HEK293 (cell line): ENCODE results near the gene SESN1.

Experiments
- CTCF ChIA-PET: fragments of 350-600 bp; formaldehyde crosslinking; extraction: SDS; loops from one replicate; lab custom pipeline; 2021; ENCODE audit warnings: antibody characterized with exemption; lab: Yijun Ruan, JAX
- POLR2A ChIA-PET: fragments of 300-600 bp; formaldehyde crosslinking; extraction: SDS; loops from one replicate; lab custom pipeline; 2020; ENCODE audit warnings: antibody characterized with exemption, inconsistent platforms; lab: Yijun Ruan, JAX
- H3K27ac ChIP-seq: fragments of 200-500 bp; sonication (Bioruptor generic); 2 replicates; pipeline ENCODE4 v1.5.1; 2014; ENCODE audit warnings: low read depth, low read length, control low read depth, inconsistent platforms; ENCODE audit errors: extremely low read depth
- H3K36me3 ChIP-seq, 2 experiments: fragments of 200-500 bp in 1 of 2; sonication (Bioruptor generic) in 1 of 2; 1 replicate in 1 of 2; 2 replicates in 1 of 2; pipeline ENCODE4 v1.5.1; 2014 to 2017; ENCODE audit warnings: inconsistent platforms in 2 of 2, low read length in 2 of 2; ENCODE audit not compliant: control insufficient read depth in 2 of 2, insufficient read depth in 1 of 2
- H3K4me1 ChIP-seq: fragments of 200-500 bp; sonication (Bioruptor generic); 2 replicates; pipeline ENCODE4 v1.5.1; 2014; ENCODE audit warnings: mild to moderate bottlenecking, low read length, inconsistent platforms; ENCODE audit not compliant: control insufficient read depth, insufficient read depth
- H3K4me3 ChIP-seq: 2 replicates; pipeline ENCODE4 v1.5.1; 2011; ENCODE audit warnings: low read depth, mild to moderate bottlenecking, control low read depth, low read length, moderate library complexity
- H3K9me3 ChIP-seq: fragments of 200-500 bp; sonication (Bioruptor generic); 2 replicates; pipeline ENCODE4 v1.5.1; 2014; ENCODE audit warnings: low read depth, low read length, inconsistent platforms; ENCODE audit not compliant: control insufficient read depth, insufficient read depth
- GLI2 ChIP-seq: fragments of 450-650 bp; formaldehyde crosslinking; IDR thresholded peaks from 2 replicates; pipeline ENCODE4; 2017; ENCODE audit warnings: missing biosample characterization, missing genetic modification characterization, low read depth, borderline replicate concordance
- KLF1 ChIP-seq: fragments of 450-650 bp; formaldehyde crosslinking; IDR thresholded peaks from 2 replicates; pipeline ENCODE4 v1.5.1; 2016; ENCODE audit warnings: missing biosample characterization, missing genetic modification characterization
- KLF16 ChIP-seq: fragments of 450-650 bp; formaldehyde crosslinking; IDR thresholded peaks from 2 replicates; pipeline ENCODE4 v1.5.1; 2017; ENCODE audit warnings: missing biosample characterization, missing genetic modification characterization
- MYNN ChIP-seq: fragments of 450-650 bp; formaldehyde crosslinking; IDR thresholded peaks from 2 replicates; pipeline ENCODE4 v1.5.1; 2016; ENCODE audit warnings: missing biosample characterization, missing genetic modification characterization, borderline replicate concordance
- OVOL3 ChIP-seq: fragments of 450-650 bp; formaldehyde crosslinking; IDR thresholded peaks from 2 replicates; pipeline ENCODE4 v1.5.1; 2016; ENCODE audit warnings: missing biosample characterization, missing genetic modification characterization
- RBAK ChIP-seq: fragments of 450-650 bp; formaldehyde crosslinking; IDR thresholded peaks from 2 replicates; pipeline ENCODE4 v1.5.1; 2016; ENCODE audit warnings: missing biosample characterization, missing genetic modification characterization
- SP3 ChIP-seq: fragments of 450-650 bp; formaldehyde crosslinking; IDR thresholded peaks from 2 replicates; pipeline ENCODE4 v1.5.1; 2016; ENCODE audit warnings: missing biosample characterization, missing genetic modification characterization
- ZBTB11 ChIP-seq: fragments of 450-650 bp; formaldehyde crosslinking; conservative IDR thresholded peaks from 2 replicates; pipeline ENCODE4 v1.5.1; 2016; ENCODE audit warnings: low read depth, missing biosample characterization, missing genetic modification characterization
- ZBTB17 ChIP-seq: fragments of 450-650 bp; formaldehyde crosslinking; IDR thresholded peaks from 2 replicates; pipeline ENCODE4 v1.5.1; 2016; ENCODE audit warnings: missing biosample characterization, missing genetic modification characterization
- ZNF114 ChIP-seq: fragments of 450-650 bp; formaldehyde crosslinking; IDR thresholded peaks from 2 replicates; pipeline ENCODE4 v1.5.0; 2017; ENCODE audit warnings: missing biosample characterization, missing genetic modification characterization
- ZNF148 ChIP-seq: fragments of 450-650 bp; formaldehyde crosslinking; IDR thresholded peaks from 2 replicates; pipeline ENCODE4 v1.5.0; 2017; ENCODE audit warnings: missing biosample characterization, missing genetic modification characterization, borderline replicate concordance
- ZNF223 ChIP-seq: fragments of 450-650 bp; formaldehyde crosslinking; IDR thresholded peaks from 2 replicates; pipeline ENCODE4 v1.5.1; 2016; ENCODE audit warnings: missing biosample characterization, missing genetic modification characterization
- ZNF311 ChIP-seq: fragments of 450-650 bp; formaldehyde crosslinking; IDR thresholded peaks from 2 replicates; pipeline ENCODE4 v1.5.1; 2017; ENCODE audit warnings: missing biosample characterization, missing genetic modification characterization, borderline replicate concordance
- ZNF350 ChIP-seq: fragments of 450-650 bp; formaldehyde crosslinking; IDR thresholded peaks from 2 replicates; pipeline ENCODE4 v1.5.0; 2017; ENCODE audit warnings: missing biosample characterization, mild to moderate bottlenecking, missing genetic modification characterization
- ZNF394 ChIP-seq: fragments of 450-650 bp; formaldehyde crosslinking; IDR thresholded peaks from 2 replicates; pipeline ENCODE4 v1.5.1; 2016; ENCODE audit warnings: missing biosample characterization, missing genetic modification characterization, mild to moderate bottlenecking, moderate library complexity, borderline replicate concordance
- ZNF404 ChIP-seq: fragments of 450-650 bp; formaldehyde crosslinking; IDR thresholded peaks from 2 replicates; pipeline ENCODE4 v1.5.1; 2017; ENCODE audit warnings: missing biosample characterization, missing genetic modification characterization
- ZNF510 ChIP-seq: fragments of 450-650 bp; formaldehyde crosslinking; IDR thresholded peaks from 2 replicates; pipeline ENCODE4 v1.5.1; 2018; ENCODE audit warnings: mild to moderate bottlenecking, missing genetic modification characterization, missing biosample characterization; ENCODE audit not compliant: insufficient replicate concordance
- ZNF555 ChIP-seq: fragments of 450-650 bp; formaldehyde crosslinking; conservative IDR thresholded peaks from 2 replicates; pipeline ENCODE4 v1.5.1; 2017; ENCODE audit warnings: missing biosample characterization, mild to moderate bottlenecking, missing genetic modification characterization, inconsistent platforms
- ZNF561 ChIP-seq: fragments of 450-650 bp; IDR thresholded peaks from 2 replicates; pipeline ENCODE4 v1.5.1; 2018; ENCODE audit warnings: missing biosample characterization, missing genetic modification characterization, borderline replicate concordance
- ZNF776 ChIP-seq: fragments of 450-650 bp; formaldehyde crosslinking; IDR thresholded peaks from 2 replicates; pipeline ENCODE4 v1.5.0; 2017; ENCODE audit warnings: missing biosample characterization, missing genetic modification characterization, borderline replicate concordance
- ZSCAN4 ChIP-seq: fragments of 450-650 bp; formaldehyde crosslinking; IDR thresholded peaks from 2 replicates; pipeline ENCODE4 v1.5.1; 2017; ENCODE audit warnings: missing biosample characterization, missing genetic modification characterization
- TF ChIP-seq, protein P1 (sequence below): fragments of 450-650 bp; formaldehyde crosslinking; IDR thresholded peaks from 2 replicates; pipeline ENCODE4 v1.5.1; 2016; ENCODE audit warnings: missing biosample characterization, missing genetic modification characterization
- TF ChIP-seq, protein P2 (sequence below): fragments of 450-650 bp; formaldehyde crosslinking; IDR thresholded peaks from 2 replicates; pipeline ENCODE4 v1.5.1; 2016; ENCODE audit warnings: missing biosample characterization, missing genetic modification characterization

The SESN1 gene

GRCh38 chr6:108953681-108954080 is 141.0 kb downstream of the SESN1 start (continued):
- TF ChIP-seq SP3 (no peak), KLF16 (tag by site-specific recombination) (no peak), ZNF114 (tag by site-specific recombination) (no peak), ZNF223 (tag by site-specific recombination) (no peak), ZNF148 (tag by site-specific recombination) (no peak), RBAK (tag by site-specific recombination) (no peak)

GRCh38 chr6:108952776-108953486 is 141.7 kb downstream of the SESN1 start:
- H3K36me3 ChIP-seq = no peaks in the 10 kb centered on the region
- peaks cover 5% of the 10 kb centered on the region for H3K4me1 ChIP-seq
- ChIA-PET POLR2A (no interaction called here), CTCF (interaction anchor here (1.4 kb wide), 1 partner anchor 32 kb away, joined by 3 read pairs; no protein-coding TSS in a partner anchor)
- H3K27ac ChIP-seq = no peak overlapping the region
- no peaks in the 10 kb centered on the region for H3K9me3 ChIP-seq
- no peak overlapping the region for H3K4me3 ChIP-seq
- TF ChIP-seq ZBTB11 (tag by site-specific recombination) (no peak), ZNF350 (tag by site-specific recombination) (no peak), ZSCAN4 (tag by site-specific recombination) (no peak), ZBTB17 (tag by site-specific recombination) (no peak), ZNF561 (no peak), ZNF555 (tag by site-specific recombination) (no peak), ZNF510 (tag by site-specific recombination) (no peak), ZNF404 (tag by site-specific recombination) (no peak), KLF1 (tag by site-specific recombination) (no peak), GLI2 (tag by site-specific recombination) (no peak), MYNN (tag by site-specific recombination) (no peak), ZNF311 (no peak), OVOL3 (no peak), ZNF776 (no peak), ZNF394 (tag by site-specific recombination) (no peak)
- TF ChIP-seq, protein P1, sequence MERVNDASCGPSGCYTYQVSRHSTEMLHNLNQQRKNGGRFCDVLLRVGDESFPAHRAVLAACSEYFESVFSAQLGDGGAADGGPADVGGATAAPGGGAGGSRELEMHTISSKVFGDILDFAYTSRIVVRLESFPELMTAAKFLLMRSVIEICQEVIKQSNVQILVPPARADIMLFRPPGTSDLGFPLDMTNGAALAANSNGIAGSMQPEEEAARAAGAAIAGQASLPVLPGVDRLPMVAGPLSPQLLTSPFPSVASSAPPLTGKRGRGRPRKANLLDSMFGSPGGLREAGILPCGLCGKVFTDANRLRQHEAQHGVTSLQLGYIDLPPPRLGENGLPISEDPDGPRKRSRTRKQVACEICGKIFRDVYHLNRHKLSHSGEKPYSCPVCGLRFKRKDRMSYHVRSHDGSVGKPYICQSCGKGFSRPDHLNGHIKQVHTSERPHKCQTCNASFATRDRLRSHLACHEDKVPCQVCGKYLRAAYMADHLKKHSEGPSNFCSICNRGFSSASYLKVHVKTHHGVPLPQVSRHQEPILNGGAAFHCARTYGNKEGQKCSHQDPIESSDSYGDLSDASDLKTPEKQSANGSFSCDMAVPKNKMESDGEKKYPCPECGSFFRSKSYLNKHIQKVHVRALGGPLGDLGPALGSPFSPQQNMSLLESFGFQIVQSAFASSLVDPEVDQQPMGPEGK (tag by site-specific recombination) = no peak
- TF ChIP-seq, protein P2, sequence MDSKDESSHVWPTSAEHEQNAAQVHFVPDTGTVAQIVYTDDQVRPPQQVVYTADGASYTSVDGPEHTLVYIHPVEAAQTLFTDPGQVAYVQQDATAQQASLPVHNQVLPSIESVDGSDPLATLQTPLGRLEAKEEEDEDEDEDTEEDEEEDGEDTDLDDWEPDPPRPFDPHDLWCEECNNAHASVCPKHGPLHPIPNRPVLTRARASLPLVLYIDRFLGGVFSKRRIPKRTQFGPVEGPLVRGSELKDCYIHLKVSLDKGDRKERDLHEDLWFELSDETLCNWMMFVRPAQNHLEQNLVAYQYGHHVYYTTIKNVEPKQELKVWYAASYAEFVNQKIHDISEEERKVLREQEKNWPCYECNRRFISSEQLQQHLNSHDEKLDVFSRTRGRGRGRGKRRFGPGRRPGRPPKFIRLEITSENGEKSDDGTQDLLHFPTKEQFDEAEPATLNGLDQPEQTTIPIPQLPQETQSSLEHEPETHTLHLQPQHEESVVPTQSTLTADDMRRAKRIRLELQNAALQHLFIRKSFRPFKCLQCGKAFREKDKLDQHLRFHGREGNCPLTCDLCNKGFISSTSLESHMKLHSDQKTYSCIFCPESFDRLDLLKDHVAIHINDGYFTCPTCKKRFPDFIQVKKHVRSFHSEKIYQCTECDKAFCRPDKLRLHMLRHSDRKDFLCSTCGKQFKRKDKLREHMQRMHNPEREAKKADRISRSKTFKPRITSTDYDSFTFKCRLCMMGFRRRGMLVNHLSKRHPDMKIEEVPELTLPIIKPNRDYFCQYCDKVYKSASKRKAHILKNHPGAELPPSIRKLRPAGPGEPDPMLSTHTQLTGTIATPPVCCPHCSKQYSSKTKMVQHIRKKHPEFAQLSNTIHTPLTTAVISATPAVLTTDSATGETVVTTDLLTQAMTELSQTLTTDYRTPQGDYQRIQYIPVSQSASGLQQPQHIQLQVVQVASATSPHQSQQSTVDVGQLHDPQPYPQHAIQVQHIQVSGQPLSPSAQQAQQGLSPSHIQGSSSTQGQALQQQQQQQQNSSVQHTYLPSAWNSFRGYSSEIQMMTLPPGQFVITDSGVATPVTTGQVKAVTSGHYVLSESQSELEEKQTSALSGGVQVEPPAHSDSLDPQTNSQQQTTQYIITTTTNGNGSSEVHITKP (tag by site-specific recombination) = no peak
